Measurements from ENCODE around the gene DCST2.

GRCh38 chr1:154978360-154978759, 55.2 kb downstream of the DCST2 start:
- TF ChIP-seq, protein P1, sequence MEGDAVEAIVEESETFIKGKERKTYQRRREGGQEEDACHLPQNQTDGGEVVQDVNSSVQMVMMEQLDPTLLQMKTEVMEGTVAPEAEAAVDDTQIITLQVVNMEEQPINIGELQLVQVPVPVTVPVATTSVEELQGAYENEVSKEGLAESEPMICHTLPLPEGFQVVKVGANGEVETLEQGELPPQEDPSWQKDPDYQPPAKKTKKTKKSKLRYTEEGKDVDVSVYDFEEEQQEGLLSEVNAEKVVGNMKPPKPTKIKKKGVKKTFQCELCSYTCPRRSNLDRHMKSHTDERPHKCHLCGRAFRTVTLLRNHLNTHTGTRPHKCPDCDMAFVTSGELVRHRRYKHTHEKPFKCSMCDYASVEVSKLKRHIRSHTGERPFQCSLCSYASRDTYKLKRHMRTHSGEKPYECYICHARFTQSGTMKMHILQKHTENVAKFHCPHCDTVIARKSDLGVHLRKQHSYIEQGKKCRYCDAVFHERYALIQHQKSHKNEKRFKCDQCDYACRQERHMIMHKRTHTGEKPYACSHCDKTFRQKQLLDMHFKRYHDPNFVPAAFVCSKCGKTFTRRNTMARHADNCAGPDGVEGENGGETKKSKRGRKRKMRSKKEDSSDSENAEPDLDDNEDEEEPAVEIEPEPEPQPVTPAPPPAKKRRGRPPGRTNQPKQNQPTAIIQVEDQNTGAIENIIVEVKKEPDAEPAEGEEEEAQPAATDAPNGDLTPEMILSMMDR (IDR thresholded peaks at IDR 0.05): no peak
- no peak for TF ChIP-seq POLR2A (IDR thresholded peaks at IDR 0.05)
